CD14-positive monocyte (primary cell): Measurements from ENCODE around the gene BAAT. TPM values are rescaled to one million over a fixed set of nuclear protein-coding genes. Genes with fewer than 3 reads are reported as not detected.

ENCODE experiments used
- DNase-seq, 3 donors: peaks; one replicate each; pipeline ENCODE4 v3.0.0-alpha.2; 2011 to 2022
- H2AFZ ChIP-seq: 2 replicates; pipeline ENCODE4 v1.6.0; 2012; ENCODE audit warnings: mild to moderate bottlenecking, low read depth, low read length, inconsistent platforms; ENCODE audit not compliant: insufficient read depth, poor library complexity, severe bottlenecking
- H3K27ac ChIP-seq, 2 donors: 1 replicate in 1 of 2; 2 replicates in 1 of 2; pipeline ENCODE4 v1.5.1; 2012 to 2013; ENCODE audit warnings: low read length in 2 of 2, control low read depth in 1 of 2, inconsistent platforms in 1 of 2, low read depth in 1 of 2, mild to moderate bottlenecking in 1 of 2
- H3K27me3 ChIP-seq, 2 donors: one replicate each; pipeline versions ENCODE4 v1.6.0 to v1.6.1; 2011 to 2013; ENCODE audit warnings: low read length in 2 of 2; ENCODE audit not compliant: control insufficient read depth in 2 of 2, insufficient read depth in 2 of 2
- H3K36me3 ChIP-seq, 2 donors: replicated peaks in 1 of 2; 1 replicate in 1 of 2; 2 replicates in 1 of 2; pipeline versions ENCODE4 v1.5.1 to v1.6.1; 2012 to 2013; ENCODE audit warnings: low read length in 2 of 2, control low read depth in 1 of 2, inconsistent platforms in 1 of 2, mild to moderate bottlenecking in 1 of 2; ENCODE audit not compliant: insufficient read depth in 2 of 2, control insufficient read depth in 1 of 2
- H3K4me1 ChIP-seq, 2 donors: 1 replicate in 1 of 2; 2 replicates in 1 of 2; pipeline versions ENCODE4 v1.5.1 to v1.6.1; 2012 to 2013; ENCODE audit warnings: low read length in 2 of 2, control low read depth in 1 of 2, inconsistent platforms in 1 of 2, mild to moderate bottlenecking in 1 of 2, moderate library complexity in 1 of 2; ENCODE audit not compliant: insufficient read depth in 2 of 2, control insufficient read depth in 1 of 2
- H3K4me2 ChIP-seq: replicated peaks from 2 replicates; pipeline ENCODE3; 2012; ENCODE audit warnings: low read length, moderate library complexity, mild to moderate bottlenecking; ENCODE audit not compliant: poor library complexity, severe bottlenecking; ENCODE audit errors: extremely low read depth
- H3K4me3 ChIP-seq, 3 experiments: fragments of 200-600 bp in 1 of 3; sonication (generic) in 1 of 3; replicated peaks in 1 of 3; 1 replicate in 2 of 3; 2 replicates in 1 of 3; pipeline ENCODE4 v1.5.1; 2011 to 2013; ENCODE audit warnings: low read length in 3 of 3, mild to moderate bottlenecking in 3 of 3, control low read depth in 2 of 3, low read depth in 2 of 3, inconsistent platforms in 1 of 3, moderate library complexity in 1 of 3
- H3K79me2 ChIP-seq: 2 replicates; pipeline ENCODE4 v1.6.0; 2012; ENCODE audit warnings: mild to moderate bottlenecking, control low read depth, inconsistent platforms, low read length, moderate library complexity; ENCODE audit not compliant: insufficient read depth
- H3K9ac ChIP-seq: 2 replicates; pipeline ENCODE4 v1.6.0; 2017; ENCODE audit warnings: low read length, mild to moderate bottlenecking; ENCODE audit not compliant: insufficient read depth, poor library complexity, severe bottlenecking
- H3K9me3 ChIP-seq, 2 donors: replicated peaks in 1 of 2; 1 replicate in 1 of 2; 2 replicates in 1 of 2; pipeline versions ENCODE4 v1.5.1 to v1.6.1; 2012 to 2013; ENCODE audit warnings: low read length in 2 of 2, control low read depth in 1 of 2; ENCODE audit not compliant: control insufficient read depth in 1 of 2, insufficient read depth in 1 of 2
- H4K20me1 ChIP-seq: 2 replicates; pipeline ENCODE4 v1.6.0; 2012; ENCODE audit warnings: mild to moderate bottlenecking, low read length, control low read depth, moderate library complexity; ENCODE audit not compliant: insufficient read depth
- H3K27ac Mint-ChIP-seq, 7 donors: one replicate each; pipeline ENCODE4 v1.8.0; 2020; ENCODE audit warnings: mild to moderate bottlenecking in 7 of 7, mixed read lengths in 7 of 7, moderate library complexity in 6 of 7, inconsistent platforms in 2 of 7
- H3K27me3 Mint-ChIP-seq, 3 donors: one replicate each; pipeline ENCODE4 v1.8.0; 2021 to 2022; ENCODE audit warnings: low read depth in 3 of 3, mild to moderate bottlenecking in 3 of 3, mixed read lengths in 3 of 3, moderate library complexity in 3 of 3, inconsistent platforms in 1 of 3
- H3K36me3 Mint-ChIP-seq, 2 donors: one replicate each; pipeline ENCODE4 v1.8.0; 2020; ENCODE audit warnings: mixed read lengths in 2 of 2, inconsistent platforms in 1 of 2, mild to moderate bottlenecking in 1 of 2
- H3K4me1 Mint-ChIP-seq: one replicate; pipeline ENCODE4 v1.8.0; 2020; ENCODE audit warnings: mild to moderate bottlenecking, mixed read lengths
- H3K4me3 Mint-ChIP-seq, 2 donors: one replicate each; pipeline ENCODE4 v1.8.0; 2020; ENCODE audit warnings: mild to moderate bottlenecking in 2 of 2, mixed read lengths in 2 of 2, moderate library complexity in 1 of 2
- H3K9me3 Mint-ChIP-seq, 7 donors: one replicate each; pipeline ENCODE4 v1.8.0; 2020 to 2022; ENCODE audit warnings: mixed read lengths in 7 of 7, mild to moderate bottlenecking in 6 of 7, moderate library complexity in 6 of 7, inconsistent platforms in 2 of 7
- CTCF ChIP-seq: fragments of 200-600 bp; IDR thresholded peaks from one replicate; pipeline ENCODE4 v1.8.0; 2022; ENCODE audit warnings: antibody characterized with exemption, mild to moderate bottlenecking
- WGBS: methylation state at CpG from one replicate; pipeline ENCODE4 v1.1.5; 2013; ENCODE audit warnings: missing lambda C conversion rate; ENCODE audit not compliant: insufficient coverage; 5-methylcytosine and 5-hydroxymethylcytosine counted together
- intact Hi-C, 2 donors: fragments of 100-400 bp; cut with micrococcal nuclease; formaldehyde crosslinking; loops; one replicate each; pipeline versions ENCODE4 v1.15.0 to v1.15.1; 2023
- polyA plus RNA-seq, 3 donors: library from polyadenylated mRNA; depleted of rRNA in 1 of 3; unstranded in 2 of 3; stranded (reverse) in 1 of 3; fragments of 300-500 nt in 2 of 3; fragments of >200 nt in 1 of 3; fragmentation: Illumina TruSeq in 2 of 3; gene quantifications; 1 replicate in 2 of 3; 2 replicates in 1 of 3; pipeline ENCODE4 v1.2.3, GENCODE V29; 2012 to 2021

Gene BAAT
- polyA plus RNA-seq, 3 donors = not detected

- Histone ChIP-seq H3K4me1 (peaks cover 13 to 20% of the 10 kb centered on the region in 2 donors), H3K4me3 (no peak overlapping the region), H3K4me2 (no peak overlapping the region), H4K20me1 (peaks cover 12% of the 10 kb centered on the region), H3K9me3 (peaks cover 0 to 8% of the 10 kb centered on the region in 2 donors), H3K79me2 (peaks cover 84% of the 10 kb centered on the region), H3K36me3 (peaks cover 9 to 28% of the 10 kb centered on the region in 2 donors), H3K27me3 (no peaks in the 10 kb centered on the region), H2AFZ (no peak overlapping the region), H3K9ac (no peak overlapping the region), H3K27ac (no peak overlapping the region)
- peaks cover 19% of the 10 kb centered on the region for H3K4me1 Mint-ChIP-seq
- peaks cover 0 to 19% (median 10%) of the 10 kb centered on the region in 7 donors for H3K9me3 Mint-ChIP-seq
- H3K36me3 Mint-ChIP-seq = peaks cover 31 to 41% of the 10 kb centered on the region in 2 donors
- no peaks in the 10 kb centered on the region for H3K27me3 Mint-ChIP-seq
- H3K4me3 Mint-ChIP-seq = no peak overlapping the region
- no CpG with 5 or more reads among the region's 1 CpG for WGBS
- TF ChIP-seq CTCF = no peak
- no peak overlapping the region for H3K27ac Mint-ChIP-seq
- intact Hi-C loops = loop anchor here (5.0 to 10.0 kb wide), 3 partner anchors 138 to 1300 kb away; partner anchors contain the start of genes ERP44 (in 1 of the 2), INVS (in 1 of the 2) and RNF20 (in 1 of the 2)
- DNase-seq = no peak
Measured at GRCh38 chr9:101394687-101395086, 9.9 kb upstream of the BAAT start.

DNA sequence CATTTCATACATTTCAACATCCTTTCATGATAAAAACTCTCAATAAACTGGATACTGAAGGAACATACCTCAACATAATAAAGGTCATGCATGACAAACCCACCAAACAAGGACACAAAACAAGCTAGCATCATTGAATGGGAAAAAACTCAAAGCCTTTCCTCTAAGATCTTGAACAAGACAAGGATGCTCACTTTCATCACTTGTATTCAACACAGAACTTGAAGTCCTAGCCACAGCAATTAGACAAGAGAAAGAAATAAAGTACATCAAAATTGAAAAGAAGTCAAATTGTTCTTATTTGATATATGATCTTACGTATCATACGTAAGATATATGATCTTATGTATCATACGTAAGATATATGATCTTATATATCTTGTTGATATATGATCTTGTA lies 8.3 kb upstream of the BAAT start:
- Mint-ChIP-seq H3K27ac (no peak overlapping the region), H3K4me1 (peaks cover 15% of the 10 kb centered on the region), H3K4me3 (no peak overlapping the region), H3K27me3 (no peaks in the 10 kb centered on the region), H3K36me3 (peaks cover 41 to 53% of the 10 kb centered on the region in 2 donors), H3K9me3 (peaks cover 0 to 19% (median 10%) of the 10 kb centered on the region in 7 donors)
- H2AFZ ChIP-seq = no peak overlapping the region
- peaks cover 17 to 44% of the 10 kb centered on the region in 2 donors for H3K36me3 ChIP-seq
- TF ChIP-seq CTCF = no peak
- peaks cover 12% of the 10 kb centered on the region for H4K20me1 ChIP-seq
- H3K4me1 ChIP-seq = peaks cover 5 to 12% of the 10 kb centered on the region in 2 donors
- DNase-seq = no peak
- no peak overlapping the region for H3K4me2 ChIP-seq
- peaks cover 0 to 8% of the 10 kb centered on the region in 2 donors for H3K9me3 ChIP-seq
- no CpG with 5 or more reads among the region's 3 CpGs for WGBS
- no peak overlapping the region for H3K4me3 ChIP-seq
- H3K79me2 ChIP-seq = peaks cover 73% of the 10 kb centered on the region
- no peak overlapping the region for H3K27ac ChIP-seq
- intact Hi-C loops = loop anchor here in 1 of 2 donors (10.0 kb wide), 1 partner anchor 1298 kb away; the partner anchor contains the start of genes ERP44 and INVS
- no peak overlapping the region for H3K9ac ChIP-seq
- H3K27me3 ChIP-seq = no peaks in the 10 kb centered on the region
